K562 (cell line): ENCODE results near the gene MICAL2. TPM values are rescaled to one million over a fixed set of nuclear protein-coding genes. Genes with fewer than 3 reads are reported as not detected.

Experiments used
- ATAC-seq: fragments of 200-7000 bp; cut with Tn5 transposase; 3 replicates; pipeline ENCODE4 v1.9.1; 2020; ENCODE audit warnings: moderate library complexity
- BruUV-seq: library from RNA; stranded (reverse); fragments of 400-500 nt; replicated peaks from 2 replicates; lab custom pipeline; 2021; lab: Mats Ljungman, UMichigan
- CTCF ChIA-PET: fragments of 300-600 bp; formaldehyde crosslinking; extraction: SDS; loops from one replicate; lab custom pipeline; 2021; ENCODE audit warnings: low intra/inter-chr PET ratio; lab: Yijun Ruan, JAX
- POLR2A ChIA-PET: fragments of 300-600, 350-650 bp; sonication (Branson Sonifier 250); formaldehyde crosslinking; extraction: SDS; loops from one replicate; lab custom pipeline; 2021; ENCODE audit warnings: antibody characterized with exemption, inconsistent platforms; lab: Yijun Ruan, JAX
- DNase-seq, 4 experiments: peaks; one replicate each; pipeline versions ENCODE4 v3.0.0 to v3.0.0-alpha.2; 2011 to 2018; ENCODE audit warnings: low spot score in 3 of 4, mixed read lengths in 3 of 4; ENCODE audit errors: extremely low read depth in 1 of 4
- FAIRE-seq: peaks from 2 replicates; lab custom pipeline; 2011; peaks lifted over from hg19 to GRCh38; lab: Jason Lieb, UNC
- H2AFZ ChIP-seq: 2 replicates; pipeline ENCODE4 v1.6.0; 2011; ENCODE audit warnings: low read depth, low read length, control low read depth, inconsistent platforms
- H3K27ac ChIP-seq: fragments of 200-600 bp; 3 replicates; pipeline ENCODE4 v1.8.0; 2011; ENCODE audit warnings: low read depth, mild to moderate bottlenecking, control low read depth, inconsistent platforms, low read length, moderate library complexity, mixed read lengths; ENCODE audit errors: extremely low read depth
- H3K27me3 ChIP-seq, 2 experiments: fragments of 300-600 bp in 1 of 2; 2 replicates in 1 of 2; 3 replicates in 1 of 2; pipeline versions ENCODE4 v1.6.0 to v1.8.0; 2011; ENCODE audit warnings: inconsistent platforms in 2 of 2, low read length in 2 of 2, mild to moderate bottlenecking in 1 of 2, mixed read lengths in 1 of 2, moderate library complexity in 1 of 2; ENCODE audit not compliant: control insufficient read depth in 2 of 2, insufficient read depth in 2 of 2
- H3K36me3 ChIP-seq: fragments of 300-600 bp; 3 replicates; pipeline ENCODE4 v1.8.0; 2011; ENCODE audit warnings: mild to moderate bottlenecking, low read length, inconsistent platforms; ENCODE audit not compliant: control insufficient read depth, insufficient read depth
- H3K4me1 ChIP-seq, 2 experiments: fragments of 200-600 bp in 1 of 2; replicated peaks in 1 of 2; 2 replicates in 1 of 2; 3 replicates in 1 of 2; pipeline versions ENCODE4 v1.5.1 to v1.8.0; 2011; ENCODE audit warnings: inconsistent platforms in 2 of 2, low read length in 2 of 2, mild to moderate bottlenecking in 1 of 2, mixed read lengths in 1 of 2, moderate library complexity in 1 of 2; ENCODE audit not compliant: control insufficient read depth in 2 of 2, insufficient read depth in 2 of 2
- H3K4me2 ChIP-seq: 2 replicates; pipeline ENCODE4 v1.6.1; 2011; ENCODE audit warnings: low read length, control low read depth, inconsistent platforms, mixed read lengths; ENCODE audit not compliant: insufficient read depth
- H3K4me3 ChIP-seq: fragments of 200-600 bp; sonication (generic), shearing (Covaris generic); 2 replicates; pipeline ENCODE4 v1.5.1; 2016; ENCODE audit warnings: control low read depth, inconsistent platforms
- H3K79me2 ChIP-seq: fragments of 200-600 bp; 3 replicates; pipeline ENCODE4 v1.8.0; 2011; ENCODE audit warnings: low read length, inconsistent platforms; ENCODE audit not compliant: control insufficient read depth, insufficient read depth
- H3K9ac ChIP-seq, 2 experiments: 2 replicates each; pipeline versions ENCODE4 v1.6.0 to v1.6.1; 2011; ENCODE audit warnings: low read depth in 2 of 2, low read length in 2 of 2, control low read depth in 1 of 2, inconsistent platforms in 1 of 2, mild to moderate bottlenecking in 1 of 2, mixed read lengths in 1 of 2; ENCODE audit not compliant: insufficient read depth in 1 of 2
- H3K9me1 ChIP-seq: one replicate; pipeline ENCODE4 v1.6.0; 2011; ENCODE audit warnings: inconsistent platforms, mild to moderate bottlenecking, low read length, moderate library complexity; ENCODE audit not compliant: control insufficient read depth, insufficient read depth
- H3K9me3 ChIP-seq: replicated peaks from 2 replicates; pipeline ENCODE4 v1.5.1; 2011; ENCODE audit warnings: low read depth, low read length, inconsistent platforms; ENCODE audit not compliant: control insufficient read depth, insufficient read depth
- H4K20me1 ChIP-seq: replicated peaks from 2 replicates; pipeline ENCODE4 v1.6.1; 2011; ENCODE audit warnings: low read length, inconsistent platforms, mixed read lengths; ENCODE audit not compliant: control insufficient read depth, insufficient read depth
- CREM ChIP-seq: IDR thresholded peaks from 2 replicates; pipeline ENCODE4 v1.6.1; 2014; ENCODE audit warnings: antibody characterized with exemption, low read depth
- E2F6 ChIP-seq, 2 experiments: IDR thresholded peaks; 2 replicates each; pipeline ENCODE4 v1.6.1; 2011; ENCODE audit warnings: borderline replicate concordance in 1 of 2, control low read depth in 1 of 2, low read depth in 1 of 2, low read length in 1 of 2, mild to moderate bottlenecking in 1 of 2, mixed read lengths in 1 of 2, moderate library complexity in 1 of 2; ENCODE audit not compliant: insufficient read depth in 1 of 2, insufficient read length in 1 of 2, poor library complexity in 1 of 2, severe bottlenecking in 1 of 2; ENCODE audit errors: extremely low read depth in 1 of 2
- FUS ChIP-seq: fragments of 200-400 bp; formaldehyde crosslinking; optimal IDR thresholded peaks from 2 replicates; pipeline ENCODE3; 2017; ENCODE audit warnings: low read depth, low read length
- GATAD2A ChIP-seq: fragments of 450-650 bp; IDR thresholded peaks from 2 replicates; pipeline ENCODE4 v1.6.1; 2017
- HLTF ChIP-seq: fragments of 450-650 bp; IDR thresholded peaks from 2 replicates; pipeline ENCODE4 v1.6.1; 2016
- ID3 ChIP-seq, 2 experiments: fragments of 250-450 bp in 1 of 2; fragments of 450-650 bp in 1 of 2; sonication (Bioruptor Pico) in 1 of 2; IDR thresholded peaks; 2 replicates each; pipeline versions ENCODE4 v1.6.1 to v1.8.0; 2016 to 2021; ENCODE audit warnings: mild to moderate bottlenecking in 2 of 2, moderate library complexity in 2 of 2, missing compliant biosample characterization in 1 of 2, missing genetic modification characterization in 1 of 2
- POLR2A ChIP-seq: fragments of 450-650 bp; conservative IDR thresholded peaks from 2 replicates; pipeline ENCODE4 v1.6.1; 2016
- PPARD ChIP-seq: fragments of 250-450 bp; sonication (Bioruptor Pico); IDR thresholded peaks from 2 replicates; pipeline ENCODE4 v1.8.0; 2022; ENCODE audit warnings: inconsistent platforms, mild to moderate bottlenecking, moderate library complexity
- SMARCE1 ChIP-seq: fragments of 450-650 bp; IDR thresholded peaks from 2 replicates; pipeline ENCODE4 v1.7.1; 2016; ENCODE audit warnings: mild to moderate bottlenecking
- SRSF1 ChIP-seq: fragments of 200-400 bp; formaldehyde crosslinking; IDR thresholded peaks from 2 replicates; pipeline ENCODE4 v1.6.1; 2017; ENCODE audit warnings: mild to moderate bottlenecking, low read depth, low read length, moderate library complexity
- TCF3 ChIP-seq: sonication (generic); formaldehyde crosslinking; IDR thresholded peaks from 2 replicates; pipeline ENCODE4 v1.4.0; 2020; ENCODE audit warnings: mild to moderate bottlenecking, missing genetic modification reagents
- THRB ChIP-seq: fragments of 450-650 bp; formaldehyde crosslinking; conservative IDR thresholded peaks from 2 replicates; pipeline ENCODE4 v1.4.0; 2022; ENCODE audit warnings: mild to moderate bottlenecking, missing genetic modification characterization
- TRIM28 ChIP-seq: fragments of 450-650 bp; IDR thresholded peaks from 2 replicates; pipeline ENCODE4 v1.6.1; 2017
- USF2 ChIP-seq: sonication (generic); formaldehyde crosslinking; IDR thresholded peaks from 2 replicates; pipeline ENCODE4 v1.5.0; 2020; ENCODE audit warnings: missing genetic modification reagents
- ZNF408 ChIP-seq: fragments of 250-450 bp; sonication (Bioruptor Pico); IDR thresholded peaks from 2 replicates; pipeline ENCODE4 v1.4.0; 2020; ENCODE audit warnings: low read depth, mild to moderate bottlenecking, moderate library complexity
- ZNF589 ChIP-seq: fragments of 200-800 bp; sonication (Bioruptor generic); IDR thresholded peaks from 2 replicates; pipeline ENCODE4 v1.6.1; 2016; ENCODE audit warnings: low read depth, missing genetic modification characterization, missing compliant biosample characterization
- ZNF699 ChIP-seq: fragments of 250-450 bp; sonication (Bioruptor Pico); IDR thresholded peaks from 2 replicates; pipeline ENCODE4 v1.8.0; 2021; ENCODE audit warnings: mild to moderate bottlenecking, moderate library complexity; ENCODE audit not compliant: insufficient replicate concordance
- WGBS: fragments of 100-300 bp; shearing (Covaris generic); methylation state at CpG from one replicate; pipeline ENCODE4 v1.1.6; 2016; ENCODE audit warnings: low coverage, mixed read lengths; ENCODE audit not compliant: insufficient coverage; ENCODE audit errors: missing lambda C conversion rate; 5-methylcytosine and 5-hydroxymethylcytosine counted together
- in situ Hi-C: fragments of 300-500 bp; cut with MboI; formaldehyde crosslinking; loops from 4 replicates; pipeline ENCODE4 v1.15.0; 2018; ENCODE audit warnings: inconsistent platforms, mixed read lengths
- intact Hi-C: fragments of 100-400 bp; cut with micrococcal nuclease; formaldehyde crosslinking; loops from 2 replicates; pipeline ENCODE4 v1.14.2; 2022
- polyA plus RNA-seq, 8 experiments: library from polyadenylated mRNA; depleted of rRNA in 4 of 8; stranded (reverse) in 5 of 8; unstranded in 3 of 8; fragments of >200 nt; fragmentation: Nextera tagmentation in 2 of 8; fragmentation: Illumina TruSeq in 1 of 8; extraction: Ambion mirVana in 2 of 8; extraction: Trizol in 1 of 8; gene quantifications; 2 replicates each; pipeline versions ENCODE4 v1.2.1 to v1.2.3, GENCODE V29; 2011 to 2014; ENCODE audit warnings: inconsistent platforms in 1 of 8, missing spikeins in 1 of 8
- total RNA-seq, 7 experiments: library from RNA; depleted of rRNA in 6 of 7; stranded (reverse); fragments of >200 nt in 6 of 7; fragmentation: Illumina TruSeq in 2 of 7; extraction: Trizol in 2 of 7; gene quantifications; 2 replicates each; pipeline versions ENCODE4 v1.2.1 to v1.2.3, GENCODE V29; 2011 to 2021; ENCODE audit warnings: low replicate concordance in 1 of 7

The MICAL2 gene
- total and polyA plus RNA-seq, 9 of the 15 experiments (the other 6 are each of a cell fraction or from before 2014, with no cell fraction given), result 4.7 to 64.2 (median 33.6) TPM

GRCh38 chr11:12149672-12150225 is 39.4 kb downstream of the MICAL2 start:
- 1% methylated on average over 6 of the region's 6 CpGs for WGBS
- peak; percentile 82 for ATAC-seq
- BruUV-seq, result no TSS peak
- H3K9me1 ChIP-seq, result peaks cover 9% of the 10 kb centered on the region
- H3K79me2 ChIP-seq, result peaks cover 15% of the 10 kb centered on the region; the same call in 2 of the 3 replicates
- in situ Hi-C loops, result no loop called here
- peaks cover 32 to 51% of the 10 kb centered on the region in 2 experiments for H3K4me1 ChIP-seq
- peak overlapping the region; percentile 78 for H2AFZ ChIP-seq
- peak; percentile 97 for FAIRE-seq
- DNase-seq, result peak; percentile 58 to 91 (median 74)
- peak overlapping the region; percentile 31 to 62; a peak in 3 of 4 replicates for H3K9ac ChIP-seq
- H3K9me3 ChIP-seq, result no peaks in the 10 kb centered on the region
- H3K36me3 ChIP-seq, result peaks cover 13% of the 10 kb centered on the region; the same call in 2 of the 3 replicates
- H3K4me2 ChIP-seq, result peak overlapping the region; percentile 70
- intact Hi-C loops, result loop anchor here (2.0 to 5.0 kb wide), 2 partner anchors 32 to 51 kb away; no protein-coding TSS in a partner anchor
- 0 out of 2 replicates have a peak, but pooled peaks cover 5% of the 10 kb centered on the region for H4K20me1 ChIP-seq
- H3K27me3 ChIP-seq, result no peaks in the 10 kb centered on the region
- H3K4me3 ChIP-seq, result peak overlapping the region; percentile 11; the same call in 1 of the 2 replicates
- peak overlapping the region; percentile 97 for H3K27ac ChIP-seq
- ChIA-PET CTCF (no interaction called here), POLR2A (interaction anchor here (1.0 kb wide), 1 partner anchor 9 kb away, joined by 4 read pairs; no protein-coding TSS in a partner anchor)
- TF ChIP-seq ID3 (CRISPR knock-in tag; IDR thresholded peaks at IDR 0.05), result no peak
- peak; percentile 67 for TF ChIP-seq ID3 (tag; IDR thresholded peaks at IDR 0.05)
- TF ChIP-seq GATAD2A, result peak; percentile 60; the same call in 1 of the 2 replicates
- TF ChIP-seq TCF3, result peak; percentile 89
- TF ChIP-seq TRIM28, result no peak; the same call in 1 of the 2 replicates
- TF ChIP-seq FUS, result no peak
- TF ChIP-seq USF2 (CRISPR knock-in tag), result no peak
- TF ChIP-seq PPARD (CRISPR knock-in tag), result no peak
- no peak for TF ChIP-seq ZNF408 (CRISPR knock-in tag)
- peak; percentile 92 for TF ChIP-seq SMARCE1
- no peak for TF ChIP-seq E2F6 (IDR thresholded peaks at IDR 0.05; ENCODE audit: borderline replicate concordance in 1 of 2, extremely low read depth in 1 of 2, insufficient read depth in 1 of 2, insufficient read length in 1 of 2, low read depth in 1 of 2, low read length in 1 of 2, poor library complexity in 1 of 2, severe bottlenecking in 1 of 2)
- TF ChIP-seq SRSF1, result no peak
- TF ChIP-seq ZNF699 (CRISPR knock-in tag), result no peak
- TF ChIP-seq HLTF, result peak; percentile 78; the same call in 1 of the 2 replicates
- TF ChIP-seq CREM, result peak; percentile 96
- 0 out of 2 replicates have a peak, but pooled peaks have one; percentile 24 for TF ChIP-seq THRB (CRISPR knock-in tag)
- TF ChIP-seq POLR2A, result 0 out of 2 replicates have a peak, but pooled peaks have one; percentile 25
- peak; percentile 75; the same call in 1 of the 2 replicates for TF ChIP-seq ZNF589
